GM18499 (cell line): Measurements from ENCODE around the gene OTUD6A.
"Not testable (repeated sequence)": the region's sequence is repeated elsewhere in the genome, so short reads cannot be mapped to it uniquely, and the experiment has no call there.

Experiments
- ATAC-seq: cut with Tn5 transposase; IDR thresholded peaks from one replicate; pipeline ENCODE4 v1.9.1; 2021; ENCODE audit warnings: moderate number of reproducible peaks; ENCODE audit not compliant: insufficient read depth, unreplicated experiment

Gene OTUD6A

GRCh38 chrX:70044541-70045245 lies 17.6 kb upstream of the OTUD6A start:
- no peak for ATAC-seq

DNA sequence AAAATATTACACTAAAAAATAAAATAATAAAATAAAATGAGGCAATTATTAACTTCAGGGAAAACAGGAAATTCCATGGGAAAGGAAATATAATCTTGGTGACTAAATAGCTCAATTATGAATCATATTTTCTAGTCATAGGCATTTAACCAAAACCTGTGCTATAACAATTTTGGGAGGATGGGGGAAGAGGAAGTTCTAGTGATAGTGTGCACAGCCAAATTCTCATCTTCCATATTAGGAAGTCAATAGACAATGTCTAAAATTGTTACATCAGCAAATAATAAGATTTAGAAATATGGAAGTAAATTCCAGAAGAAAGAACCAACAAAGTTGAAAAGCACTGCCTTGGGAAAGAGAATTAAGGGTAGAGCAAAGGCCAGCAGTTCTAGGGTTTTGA lies 15.3 kb upstream of the OTUD6A start:
- no peak for ATAC-seq

GRCh38 chrX:70049406-70049805 lies 12.9 kb upstream of the OTUD6A start:
- no peak for ATAC-seq

DNA sequence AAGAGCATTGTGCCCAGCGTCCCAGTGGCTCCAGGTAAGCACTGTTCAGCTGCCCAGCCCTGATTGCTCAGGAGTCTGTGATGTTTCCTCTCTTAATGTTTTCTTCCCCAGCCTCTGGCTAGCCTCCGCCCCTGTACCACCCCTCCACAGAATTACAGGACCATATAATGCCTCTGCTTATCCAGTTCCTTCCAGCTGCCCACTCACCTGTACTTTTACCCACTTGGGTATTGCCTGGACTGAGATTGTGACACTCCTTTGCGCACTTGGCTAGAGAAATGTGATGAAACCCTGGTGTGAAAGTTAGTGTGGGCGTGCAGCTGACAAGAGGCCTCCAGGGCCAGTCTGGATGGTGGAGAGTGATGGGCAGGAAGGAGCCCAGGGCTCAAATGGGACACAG lies 12.3 kb upstream of the OTUD6A start, which contains the start of gene AWAT2:
Gene AWAT2, minus strand, starts transcription at position 14 of the 400 bp plus-strand sequence. Its CDS starts 6 bp downstream, at position 8.
- no peak for ATAC-seq

GRCh38 chrX:70052895-70053615 lies 9.2 kb upstream of the OTUD6A start:
- no peak for ATAC-seq

GRCh38 chrX:70054391-70054790 lies 7.9 kb upstream of the OTUD6A start:
- ATAC-seq = no peak

DNA sequence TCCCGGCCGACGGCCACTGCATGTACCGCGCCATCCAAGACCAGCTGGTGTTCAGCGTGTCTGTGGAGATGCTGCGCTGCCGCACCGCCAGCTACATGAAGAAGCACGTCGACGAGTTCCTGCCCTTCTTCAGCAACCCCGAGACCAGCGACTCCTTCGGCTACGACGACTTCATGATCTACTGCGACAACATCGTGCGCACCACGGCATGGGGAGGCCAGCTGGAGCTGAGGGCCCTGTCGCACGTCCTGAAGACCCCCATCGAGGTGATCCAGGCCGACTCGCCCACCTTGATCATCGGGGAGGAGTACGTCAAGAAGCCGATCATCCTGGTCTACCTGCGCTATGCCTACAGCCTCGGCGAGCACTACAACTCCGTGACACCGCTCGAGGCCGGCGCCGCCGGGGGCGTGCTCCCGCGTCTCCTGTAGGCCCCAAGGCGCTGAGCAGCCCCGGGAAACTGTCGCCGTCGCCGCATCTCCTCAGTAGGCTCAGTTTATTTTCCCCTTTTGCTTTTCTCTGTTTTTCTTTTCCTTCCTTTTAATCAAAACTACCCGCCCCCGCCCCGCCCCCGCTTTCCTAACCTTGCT lies 799 bp downstream of the OTUD6A start:
- ATAC-seq = no peak

GRCh38 chrX:70066646-70067045 lies 4.4 kb downstream of the OTUD6A start:
- ATAC-seq = no peak

GRCh38 chrX:70079297-70079696 lies 17.0 kb downstream of the OTUD6A start:
- no peak for ATAC-seq

DNA sequence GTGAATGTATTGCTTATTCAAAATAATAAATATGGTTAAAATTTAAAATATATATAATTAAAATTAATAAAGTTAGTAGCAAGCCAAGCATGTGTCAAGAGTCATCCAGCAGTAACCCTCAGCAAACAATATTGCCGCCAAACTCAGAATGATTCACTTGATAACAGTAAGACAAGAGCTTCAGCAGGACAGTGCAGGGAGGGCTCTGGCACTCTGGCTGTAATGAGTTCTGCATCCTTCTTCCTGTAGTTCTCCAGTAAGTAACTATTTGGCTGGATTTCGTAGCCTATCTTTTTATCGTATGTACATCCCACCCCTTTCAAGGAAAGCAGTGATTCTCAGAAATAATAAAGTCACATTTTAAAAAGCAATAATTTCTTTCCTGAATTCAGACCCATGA lies 17.6 kb downstream of the OTUD6A start:
- no peak for ATAC-seq

- ATAC-seq = no peak
Measured at GRCh38 chrX:70082723-70083122, 20.5 kb downstream of the OTUD6A start.

DNA sequence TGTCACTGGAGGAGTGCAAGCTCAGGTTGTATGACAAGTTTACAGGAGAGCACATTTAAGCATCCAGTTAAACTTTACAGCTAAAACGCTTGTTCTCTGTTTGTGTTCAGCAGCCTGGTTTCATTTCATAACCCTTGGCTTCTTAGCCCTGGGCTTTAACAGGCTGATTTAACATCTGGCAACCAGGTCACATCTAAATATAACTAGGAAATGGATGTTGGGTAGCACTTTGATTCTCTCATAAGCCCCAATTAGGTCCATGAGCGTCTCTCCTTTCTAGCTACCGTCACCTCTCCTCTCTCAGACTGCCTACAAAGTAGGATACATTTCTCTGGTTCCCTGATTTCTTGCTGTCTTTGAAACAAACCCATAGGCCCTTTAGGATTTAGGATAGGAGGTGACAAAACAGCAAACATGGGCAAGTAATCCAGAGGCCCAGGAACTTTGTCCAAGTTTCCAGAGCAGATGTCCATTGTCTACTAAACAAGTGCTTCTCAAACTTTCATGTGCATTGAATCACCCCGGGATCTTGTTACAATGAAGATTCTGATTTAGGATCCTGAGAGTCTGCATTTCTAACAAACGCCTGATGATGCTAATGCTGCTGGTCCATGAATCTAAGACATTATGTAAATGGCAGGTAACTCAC lies 22.5 kb downstream of the OTUD6A start:
- no peak for ATAC-seq

- ATAC-seq = no peak
Measured at GRCh38 chrX:70087857-70088630, 25.8 kb downstream of the OTUD6A start.

- ATAC-seq = no peak
Measured at GRCh38 chrX:70088751-70089150, 26.5 kb downstream of the OTUD6A start.

DNA sequence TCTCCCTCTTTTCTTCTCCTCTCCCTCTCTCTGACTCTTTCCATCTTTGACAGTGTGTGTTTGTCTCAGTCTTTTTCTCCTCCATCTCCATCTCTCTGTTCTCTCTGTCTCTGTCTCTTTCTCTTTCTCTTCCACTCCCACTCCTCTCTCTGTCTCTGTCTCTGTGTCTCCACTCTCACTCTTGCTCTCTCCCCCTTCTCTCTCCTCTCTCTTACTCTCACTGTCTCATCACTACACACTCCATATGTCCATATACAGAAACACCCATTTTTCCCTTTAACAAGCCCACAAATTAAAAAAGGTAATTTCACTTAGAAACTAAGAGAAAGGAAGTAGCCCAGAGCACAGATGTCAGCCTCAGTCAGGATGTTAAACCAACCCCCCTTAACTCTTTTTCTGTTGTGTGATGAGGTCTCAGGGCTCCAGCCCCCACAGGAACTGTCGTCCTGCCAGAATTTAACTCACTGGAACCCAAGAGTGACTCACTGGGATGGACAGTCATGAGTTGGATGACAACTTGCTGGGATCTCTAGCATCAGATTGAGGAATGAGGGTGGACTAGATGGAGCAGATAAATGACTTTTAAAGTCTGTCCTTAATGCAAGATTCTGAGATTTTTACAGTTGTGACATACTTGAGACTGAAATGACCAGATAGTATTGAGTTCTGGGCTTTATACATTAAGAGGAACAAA lies 27.5 kb downstream of the OTUD6A start:
- no peak for ATAC-seq

GRCh38 chrX:70092247-70092646 lies 30.0 kb downstream of the OTUD6A start:
- ATAC-seq = no peak

GRCh38 chrX:70096052-70096451 lies 33.8 kb downstream of the OTUD6A start:
- ATAC-seq = no peak

GRCh38 chrX:70105229-70105628 lies 43.0 kb downstream of the OTUD6A start:
- no peak for ATAC-seq

DNA sequence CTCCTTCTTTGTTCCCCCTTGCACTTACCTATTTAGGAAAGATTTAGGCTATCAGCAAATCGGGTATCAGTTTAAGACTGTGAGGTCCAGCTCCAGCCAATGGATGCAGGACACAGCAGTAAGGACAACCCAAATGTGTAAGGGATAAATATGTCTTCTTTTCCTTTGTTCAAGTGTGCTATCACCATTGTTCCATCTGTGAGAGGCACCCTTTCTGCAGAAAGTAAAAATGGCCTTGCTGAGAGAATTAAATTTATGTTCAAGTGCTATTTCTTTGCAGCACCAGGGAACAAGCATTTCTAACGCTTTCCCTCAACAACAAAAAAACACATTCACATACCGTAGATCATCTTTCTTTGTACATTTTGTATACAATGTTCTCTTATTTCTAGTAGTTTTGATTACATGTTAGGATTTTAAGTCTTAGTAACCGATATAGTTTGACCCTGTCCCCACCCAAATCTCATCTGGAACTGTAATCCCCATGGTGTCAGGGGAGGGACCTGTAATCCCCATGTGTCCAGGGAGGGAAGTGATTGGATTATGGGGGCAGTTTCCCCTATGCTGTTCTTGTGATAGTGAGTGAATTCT lies 49.3 kb downstream of the OTUD6A start:
- ATAC-seq = not testable (repeated sequence)
